Hematopoietic multipotent progenitor cell treated with erythropoietin and hydrocortisone succinate and interleukin-3 and kit ligand, for 15 days (in vitro differentiated cells): ENCODE measurements around the gene SBDS.
A peak's percentile ranks its signal among the peaks of the same experiment; 100 is the strongest.
"Not testable (repeated sequence)": the region's sequence is repeated elsewhere in the genome, so short reads cannot be mapped to it uniquely, and the experiment has no call there.

ENCODE experiments used
- DNase-seq: peaks from one replicate; pipeline ENCODE4 v3.0.0-alpha.2; 2015; ENCODE audit warnings: low spot score

SBDS gene

DNA sequence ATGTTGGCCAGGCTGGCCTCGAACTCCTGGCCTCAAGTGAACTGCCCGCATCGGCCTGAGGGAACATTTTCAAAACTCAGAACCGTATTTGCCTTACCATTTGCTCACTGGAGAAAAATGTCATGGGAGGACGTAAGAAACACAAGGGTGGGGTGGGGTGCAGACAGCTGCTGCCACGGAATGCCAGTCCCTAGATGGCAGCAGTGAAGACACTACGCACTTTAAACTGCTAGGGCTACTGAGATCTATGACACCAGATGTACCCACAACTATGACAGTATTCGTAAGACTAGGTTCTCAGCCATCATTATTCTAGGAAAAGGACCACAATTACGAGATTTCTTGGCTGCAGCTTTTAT, 716 bp downstream of the SBDS start:
- peak; percentile 68 for DNase-seq

DNA sequence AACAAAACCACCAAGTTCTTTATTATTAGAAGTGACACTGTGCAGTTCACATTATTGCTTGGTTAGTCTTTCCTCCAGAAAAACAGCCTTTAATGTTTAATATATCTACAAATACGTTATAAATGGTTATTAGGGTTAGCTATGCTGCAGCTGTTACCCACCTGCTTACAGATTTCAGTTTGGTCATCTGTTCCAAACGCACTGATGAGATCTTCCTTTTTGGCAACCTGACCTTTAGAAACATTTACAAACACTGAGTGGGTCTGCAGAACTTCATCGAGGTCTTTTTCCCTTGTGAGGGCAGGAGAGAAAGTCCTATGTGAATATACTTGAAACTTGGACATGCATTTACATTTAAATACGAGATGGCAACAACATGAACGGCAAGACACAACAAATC, 1.3 kb downstream of the SBDS start:
- DNase-seq = not testable (repeated sequence)

DNA sequence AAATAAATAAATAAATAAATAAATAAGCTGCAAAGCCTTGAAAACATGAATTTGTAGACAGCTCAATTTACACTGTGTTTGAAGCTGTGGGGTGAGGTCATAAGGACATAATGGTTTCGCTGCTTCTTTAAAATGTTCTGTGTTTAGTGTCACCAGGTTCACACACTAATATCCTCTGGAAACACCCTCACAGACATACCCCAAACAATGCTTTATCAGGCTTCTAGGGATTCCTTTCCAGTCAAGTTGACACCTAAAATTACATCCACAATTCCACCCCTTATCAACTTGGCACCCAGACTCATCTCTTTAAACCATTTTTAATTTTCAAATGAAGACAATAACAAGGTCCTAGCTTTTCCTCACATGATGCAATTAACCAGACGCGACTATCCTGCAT, 5.8 kb downstream of the SBDS start:
- DNase-seq = not testable (repeated sequence)

DNA sequence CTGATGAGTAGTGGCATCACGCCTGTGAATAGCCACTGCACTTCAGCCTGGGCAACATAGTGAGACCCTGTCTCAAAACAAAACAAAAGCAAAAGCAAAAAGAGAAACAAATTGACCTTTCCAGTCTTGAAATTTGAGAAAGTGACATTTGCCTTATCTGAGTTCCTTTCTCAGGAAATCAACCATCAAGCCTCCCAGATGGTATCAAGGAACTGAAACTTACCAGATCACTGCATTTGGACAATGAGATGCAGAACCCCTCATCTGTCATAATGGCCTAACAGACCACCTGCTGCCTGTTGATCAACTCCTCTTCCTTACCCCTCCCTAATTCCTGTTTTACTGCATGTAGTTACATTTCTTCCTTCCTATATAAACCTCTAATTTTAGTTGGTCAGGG, 15.1 kb downstream of the SBDS start:
- not testable (repeated sequence) for DNase-seq

DNA sequence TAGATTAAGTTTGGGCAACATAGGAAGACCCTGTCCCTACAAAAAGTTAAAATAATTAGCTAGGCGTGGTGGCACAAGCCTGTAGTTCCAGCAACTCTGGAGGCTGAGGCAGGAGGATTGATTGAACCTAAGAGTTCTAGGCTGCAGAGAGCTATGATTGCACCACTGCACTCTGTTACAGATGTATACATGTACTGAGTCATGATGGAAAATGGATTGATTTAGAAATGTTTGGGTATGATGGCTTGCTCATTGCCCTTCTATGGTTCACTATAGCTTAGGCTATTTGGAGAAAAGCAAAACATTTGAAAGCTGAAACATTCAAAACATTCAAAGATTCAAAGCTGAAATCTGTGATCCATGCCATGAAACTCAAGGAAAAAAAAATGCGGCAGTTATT, 16.4 kb downstream of the SBDS start:
- DNase-seq = not testable (repeated sequence)

DNA sequence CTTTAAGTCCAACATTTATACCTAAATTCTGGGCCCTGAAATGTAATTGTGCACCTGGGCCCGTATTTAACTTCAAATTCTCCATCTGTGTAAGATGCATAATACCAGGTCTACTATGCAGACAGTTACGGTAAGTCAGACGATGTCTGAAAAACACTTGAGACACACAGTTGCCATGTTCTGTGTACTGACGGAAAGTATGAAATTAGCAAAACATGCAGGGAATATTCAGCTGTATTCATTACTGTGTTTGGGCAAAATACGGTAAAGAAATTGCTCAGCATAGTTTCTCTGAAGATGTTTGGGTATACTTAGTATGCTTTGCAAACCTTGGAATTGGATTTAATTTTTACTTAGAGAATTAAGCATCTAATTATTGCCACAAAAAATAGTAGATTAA, 17.1 kb downstream of the SBDS start:
- DNase-seq = not testable (repeated sequence)

DNA sequence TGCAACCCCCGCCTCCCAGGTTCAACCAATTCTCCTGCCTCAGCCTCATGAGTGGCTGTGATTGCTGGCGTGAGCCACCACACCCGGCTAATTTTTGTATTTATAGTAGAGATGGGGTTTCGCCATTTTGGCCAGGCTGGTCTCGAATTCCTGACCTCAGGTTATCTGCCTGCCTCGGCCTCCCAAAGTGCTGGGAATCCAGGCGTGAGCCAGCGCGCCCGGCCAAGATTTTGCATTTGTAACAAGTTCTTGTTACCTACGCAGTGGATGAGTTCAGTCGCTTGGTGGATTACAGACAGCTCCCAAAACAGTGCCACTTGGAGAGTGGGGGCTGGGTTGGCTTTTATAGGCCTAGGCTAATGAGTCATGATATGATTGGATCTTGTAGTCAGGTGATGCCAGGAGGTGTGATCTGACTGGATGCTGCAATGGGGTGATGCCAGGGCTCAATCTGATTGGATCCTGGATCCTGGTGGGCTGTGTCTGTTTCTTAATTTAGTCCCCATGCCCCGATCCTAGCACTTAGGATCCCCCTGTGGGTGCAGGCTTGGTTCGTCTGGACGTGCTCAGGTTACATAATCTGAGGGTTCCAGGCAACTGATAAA, 20.3 kb downstream of the SBDS start:
- no peak for DNase-seq

DNA sequence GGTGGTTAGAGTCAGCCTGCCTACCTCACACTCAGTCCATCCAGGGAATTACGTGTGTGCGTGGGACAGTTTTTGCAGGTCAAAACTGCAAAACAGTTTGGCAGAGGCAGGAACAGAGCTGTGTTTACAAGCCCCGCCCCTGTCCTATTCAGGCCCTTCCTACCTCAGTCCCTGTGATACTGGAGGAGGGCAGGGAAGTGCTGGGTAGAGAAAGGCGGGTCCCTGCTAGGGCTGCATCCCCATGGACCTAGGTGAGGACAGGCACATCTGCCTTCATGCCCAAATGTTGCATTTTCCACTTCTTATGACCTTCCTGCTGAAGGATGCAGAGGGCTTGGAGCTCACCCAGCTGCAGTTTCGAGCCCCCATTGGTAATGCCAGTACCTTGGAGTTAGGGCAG, 25.1 kb downstream of the SBDS start:
- no peak for DNase-seq

DNA sequence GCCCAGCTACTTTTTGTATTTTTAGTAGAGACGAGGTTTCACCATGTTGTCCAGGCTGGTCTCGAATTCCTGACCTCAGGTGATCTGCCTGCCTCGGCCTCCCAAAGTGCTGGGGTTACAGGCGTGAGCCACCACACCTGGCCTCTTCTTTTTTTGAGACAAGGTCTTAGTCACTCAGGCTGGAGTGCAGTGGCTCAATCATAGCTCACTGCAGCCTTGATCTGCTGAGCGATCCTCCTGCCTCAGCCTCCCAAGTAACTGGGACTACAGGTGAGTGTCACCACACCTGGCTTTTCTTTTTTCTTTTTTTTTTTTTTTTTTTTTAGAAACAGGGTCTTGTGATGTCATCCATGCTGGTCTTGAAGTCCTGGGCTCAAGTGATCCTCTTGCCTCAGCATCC, 26.4 kb downstream of the SBDS start:
- DNase-seq = not testable (repeated sequence)

DNA sequence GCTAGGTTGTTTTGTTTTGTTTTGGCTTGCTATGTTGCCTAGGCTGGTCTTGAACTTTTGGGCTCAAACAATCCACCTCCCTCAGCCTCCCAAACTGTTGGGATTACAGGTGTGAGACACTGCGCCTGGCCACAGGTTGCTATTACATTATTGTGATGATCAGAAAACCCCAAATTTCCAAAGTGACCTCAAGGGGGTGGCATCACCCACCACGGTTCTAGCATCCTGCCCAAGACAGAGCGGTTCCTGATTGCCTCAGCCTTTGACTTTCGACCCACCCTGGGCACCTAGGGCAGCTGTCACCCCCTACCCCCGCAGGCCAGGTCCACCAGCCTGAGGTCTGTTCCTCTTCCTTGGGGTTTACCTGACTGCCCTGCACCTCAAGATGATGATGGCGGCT, 28.4 kb downstream of the SBDS start:
- DNase-seq = no peak

DNA sequence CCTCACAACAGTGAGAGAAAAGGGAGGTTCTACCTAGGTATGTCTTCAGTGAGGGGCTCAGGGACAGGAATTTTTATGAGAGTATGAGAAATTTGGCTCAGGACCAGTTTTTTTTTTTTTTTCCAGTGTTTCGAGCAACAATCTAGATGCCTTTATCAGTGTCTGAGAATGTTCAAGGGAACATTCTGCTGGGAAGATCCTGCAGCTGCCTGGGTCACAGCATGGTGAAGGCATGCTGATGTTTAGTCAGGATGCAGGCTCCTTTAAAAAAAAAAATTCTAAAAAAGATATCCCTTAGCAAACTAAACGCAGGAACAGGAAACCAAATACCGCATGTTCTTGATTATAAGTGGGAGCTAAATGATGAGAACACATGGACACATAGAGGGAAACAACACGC, 31.0 kb downstream of the SBDS start:
- no peak for DNase-seq

DNA sequence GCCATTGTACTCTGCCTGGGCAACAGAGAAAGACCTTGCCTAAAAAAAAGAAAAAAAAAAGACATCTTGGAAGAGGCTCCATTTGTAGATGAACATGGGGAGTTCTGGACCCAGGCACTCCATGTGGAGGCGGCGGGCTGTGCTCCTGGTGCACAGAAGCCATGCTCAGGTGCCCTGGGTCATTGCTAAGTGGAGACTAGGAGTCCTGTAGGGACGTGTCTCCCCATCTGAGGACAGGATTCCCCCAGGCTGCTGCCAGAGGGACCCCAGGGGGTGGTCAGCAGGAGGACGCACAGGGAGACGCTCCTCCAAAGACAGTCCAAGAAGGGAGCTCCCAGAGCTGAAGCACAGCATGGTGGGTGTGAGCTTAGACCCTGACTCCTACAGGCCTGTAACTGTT, 34.3 kb downstream of the SBDS start:
- DNase-seq = no peak

DNA sequence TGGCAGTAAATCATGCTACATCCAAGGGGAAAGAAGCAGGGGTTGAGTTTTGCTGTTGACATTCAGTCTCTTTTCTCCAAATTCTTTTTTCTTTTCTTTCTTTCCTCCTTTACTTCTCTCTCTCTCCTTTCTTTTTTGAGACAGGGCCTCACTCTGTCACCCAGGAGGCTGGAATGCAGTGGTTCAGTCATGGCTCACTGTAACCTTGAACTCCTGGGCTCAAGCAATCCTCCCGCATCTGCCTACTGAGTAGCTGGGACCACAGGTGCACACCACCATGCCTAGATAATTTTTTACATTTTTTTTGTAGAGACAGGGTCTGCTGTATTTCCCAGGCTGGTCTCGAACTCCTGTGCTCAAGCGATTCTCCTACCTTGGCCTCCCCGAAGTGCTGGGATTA, 35.2 kb downstream of the SBDS start:
- no peak for DNase-seq

DNA sequence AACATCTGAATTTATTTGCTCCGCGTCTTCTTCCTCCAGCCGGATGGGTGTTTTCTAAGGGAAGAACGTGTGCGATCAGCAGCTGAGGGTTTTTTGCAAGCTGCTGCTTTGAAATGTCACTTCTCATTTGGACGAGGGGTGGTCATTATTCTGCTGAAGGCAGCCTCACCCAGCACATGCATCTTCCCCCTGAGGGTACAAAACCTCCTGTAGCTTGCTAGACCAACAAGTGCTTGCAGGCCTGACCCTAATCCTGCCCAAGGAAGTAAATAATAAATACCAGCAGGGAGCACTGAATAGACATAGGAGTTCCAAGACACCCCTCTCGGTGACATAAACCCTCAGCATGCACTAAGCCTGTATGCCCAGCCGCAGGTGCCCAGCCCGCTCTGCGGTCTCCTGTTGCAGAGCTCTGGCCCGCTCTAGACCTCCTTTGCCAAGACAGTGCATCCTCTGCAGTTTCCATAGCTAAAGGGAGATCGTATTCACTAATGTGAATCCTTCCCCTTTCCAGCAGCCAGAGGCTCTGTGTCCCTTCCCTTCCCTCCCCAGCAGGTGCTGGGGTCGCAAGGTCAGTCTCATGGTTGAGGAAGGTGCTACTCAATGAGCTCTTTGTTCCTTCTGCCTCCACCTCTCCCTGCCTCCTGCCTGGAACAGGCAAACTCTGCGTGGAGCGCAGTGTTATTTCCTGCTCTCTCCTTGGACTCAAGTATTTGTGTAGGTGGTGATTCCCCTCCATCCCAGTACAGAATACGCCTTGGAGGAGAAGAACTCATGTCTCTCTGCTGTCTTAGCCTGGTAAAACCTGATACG, 36.6 kb downstream of the SBDS start:
- no peak for DNase-seq

DNA sequence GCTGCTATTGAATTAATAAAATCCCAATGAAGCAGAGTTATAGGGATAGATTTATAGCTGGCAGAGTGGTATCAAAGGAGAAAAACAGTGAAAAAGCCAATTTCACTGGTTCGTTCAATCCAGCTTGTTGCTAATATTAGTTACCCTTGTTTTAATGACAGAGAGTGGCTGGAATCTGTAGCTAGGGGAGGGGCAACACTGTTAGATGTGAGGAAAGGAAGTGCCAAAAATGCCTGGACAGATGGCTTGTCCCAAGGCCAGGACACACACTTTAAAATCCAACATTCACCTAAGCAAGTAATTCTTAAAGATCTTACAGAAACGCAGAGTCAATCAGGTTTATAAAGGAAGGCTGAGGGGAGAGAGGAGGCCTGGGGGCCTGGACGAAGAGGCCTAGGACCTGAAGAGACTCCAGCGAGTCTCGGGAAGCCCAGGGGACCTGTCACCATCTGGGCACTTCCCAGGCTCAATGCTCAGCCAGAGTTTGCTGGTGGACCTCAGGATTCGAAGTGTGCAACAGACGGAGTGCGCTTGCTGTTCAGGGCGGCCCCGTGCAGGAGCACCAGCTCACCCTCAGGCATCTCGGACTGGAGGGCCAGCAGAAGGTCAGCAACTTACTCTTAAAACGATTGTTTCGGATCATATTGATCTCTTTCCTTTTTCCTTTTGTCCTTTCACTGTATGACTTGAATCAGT, 37.6 kb downstream of the SBDS start:
- no peak for DNase-seq

DNA sequence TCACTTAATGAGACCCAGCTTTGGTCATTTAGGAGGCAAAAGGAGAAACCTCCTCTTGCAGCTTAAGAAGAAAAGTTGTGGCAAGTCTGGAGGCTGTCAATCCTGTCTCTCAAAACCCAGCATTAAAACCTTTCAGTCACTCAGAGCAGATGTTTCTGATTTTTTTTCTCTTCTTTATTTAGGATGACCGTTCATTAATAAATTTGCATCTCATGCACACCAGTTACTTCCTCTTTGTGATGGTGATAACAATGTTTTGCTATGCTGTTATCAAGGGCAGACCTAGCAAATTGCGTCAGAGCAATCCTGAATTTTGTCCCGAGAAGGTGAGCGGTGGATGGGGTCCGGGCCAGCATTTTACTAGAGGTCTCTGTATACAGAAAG, 42.4 kb downstream of the SBDS start:
- DNase-seq = no peak

DNA sequence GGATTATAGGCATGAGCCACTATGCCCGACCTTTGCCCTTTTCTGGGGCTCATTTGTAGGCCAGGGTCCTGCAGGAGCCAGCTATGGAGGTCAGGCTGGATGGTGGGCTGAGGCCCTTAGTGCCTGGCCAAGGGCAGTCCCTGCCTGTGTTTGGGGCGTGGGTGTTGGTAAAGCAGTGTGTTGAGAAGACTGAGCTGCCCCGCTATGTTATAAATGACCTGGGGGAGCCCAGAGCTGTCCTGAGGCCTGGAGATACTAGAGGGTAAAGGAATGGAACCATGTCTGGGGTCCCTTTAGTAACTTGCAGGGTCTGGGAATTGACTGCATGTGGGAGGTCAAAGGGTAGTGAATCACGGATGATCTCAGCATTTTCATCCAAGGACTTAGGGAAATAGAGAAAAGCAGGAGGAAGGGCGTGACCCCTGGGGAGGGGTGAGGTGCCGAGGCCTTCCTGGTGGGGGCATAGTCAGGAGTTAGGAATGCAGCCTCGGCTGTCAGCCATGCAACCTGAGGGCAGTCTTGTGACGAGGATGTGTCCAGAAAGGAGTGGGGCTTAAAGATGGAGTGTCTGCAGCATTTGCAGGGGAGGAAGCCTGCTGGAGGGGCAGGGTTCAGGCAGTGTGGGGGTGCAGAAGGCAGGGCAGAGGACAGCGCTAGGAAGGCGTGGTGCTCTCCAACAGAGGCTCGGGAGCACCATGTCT, 42.9 kb downstream of the SBDS start:
- no peak for DNase-seq

DNA sequence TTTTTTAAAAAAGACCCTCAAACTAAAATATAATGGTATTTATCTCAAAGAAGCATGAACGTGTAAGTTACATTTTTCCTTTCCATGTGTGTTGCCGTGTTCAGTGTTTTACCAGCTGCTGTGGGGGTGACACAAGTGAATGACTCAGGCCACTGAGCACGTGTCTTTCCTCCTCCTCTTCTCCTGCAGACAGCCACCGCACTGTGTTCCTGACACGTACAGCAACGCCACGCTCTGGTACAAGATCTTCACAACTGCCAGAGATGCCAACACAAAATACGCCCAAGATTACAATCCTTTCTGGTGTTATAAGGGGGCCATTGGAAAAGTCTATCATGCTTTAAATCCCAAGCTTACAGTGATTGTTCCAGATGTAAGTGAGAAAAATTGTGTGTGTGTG, 44.6 kb downstream of the SBDS start:
- DNase-seq = no peak

DNA sequence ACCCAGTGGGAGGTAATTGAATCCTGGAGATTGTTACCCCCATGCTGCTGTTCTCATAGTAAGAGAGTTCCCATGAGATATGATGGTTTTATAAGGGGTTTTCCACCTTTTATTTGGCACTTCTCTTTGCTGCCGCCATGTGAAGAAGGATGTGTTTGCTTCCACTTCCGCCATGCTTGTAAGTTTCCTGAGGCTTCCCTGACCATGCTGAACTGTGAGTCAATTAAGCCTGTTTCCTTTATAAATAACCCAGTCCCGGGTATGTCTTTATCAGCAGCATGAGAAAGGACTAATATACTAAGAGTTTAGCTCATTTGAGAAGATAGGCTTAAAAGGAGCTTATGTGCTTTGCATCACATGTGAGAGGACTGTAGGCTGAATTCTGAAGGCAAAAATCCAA, 45.1 kb downstream of the SBDS start:
- no peak for DNase-seq

DNA sequence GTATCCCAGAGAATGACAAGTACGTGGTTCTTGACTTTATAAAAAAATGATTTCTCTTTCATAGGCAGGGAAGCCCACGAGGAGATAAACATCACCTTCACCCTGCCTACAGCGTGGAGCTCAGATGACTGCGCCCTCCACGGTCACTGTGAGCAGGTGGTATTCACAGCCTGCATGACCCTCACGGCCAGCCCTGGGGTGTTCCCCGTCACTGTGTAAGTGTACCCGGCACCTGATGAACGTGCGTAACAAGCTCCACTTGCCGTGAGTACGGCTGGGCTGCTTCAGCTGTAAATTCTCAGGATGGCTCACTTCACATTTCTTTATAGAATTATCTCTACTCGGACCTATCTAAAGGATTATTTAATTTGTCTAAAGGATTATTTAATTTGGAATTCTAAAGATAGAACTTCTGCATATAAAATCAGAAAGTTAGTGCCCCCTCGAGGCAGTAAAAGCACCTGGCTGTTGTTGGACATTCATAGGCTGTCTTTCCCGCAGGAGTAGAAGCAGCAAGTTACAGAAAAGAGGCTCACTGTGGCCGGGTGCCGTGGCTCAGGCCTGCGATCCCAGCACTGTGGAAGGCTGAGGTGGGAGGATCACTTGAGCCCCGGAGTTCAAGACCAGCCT, 46.8 kb downstream of the SBDS start:
- DNase-seq = no peak

DNA sequence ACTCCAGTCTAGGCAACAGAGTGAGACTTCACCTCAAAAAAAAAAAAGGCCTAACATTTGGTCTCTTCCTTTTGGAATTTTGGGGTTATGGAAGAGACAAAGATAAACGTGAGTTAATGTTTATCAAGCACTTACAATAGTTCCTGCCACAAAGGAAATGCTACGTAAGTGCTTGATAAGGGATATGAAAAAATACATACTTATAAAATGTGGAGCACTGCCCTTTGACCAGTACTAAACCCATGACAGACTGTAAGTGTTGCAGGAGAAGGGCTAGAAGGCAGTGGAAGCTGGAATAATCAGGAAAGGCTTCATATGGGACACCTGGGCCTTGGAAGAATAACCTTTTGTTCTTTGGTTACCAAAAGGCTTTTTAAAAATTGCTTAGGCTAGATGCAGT, 48.8 kb downstream of the SBDS start:
- DNase-seq = no peak

DNA sequence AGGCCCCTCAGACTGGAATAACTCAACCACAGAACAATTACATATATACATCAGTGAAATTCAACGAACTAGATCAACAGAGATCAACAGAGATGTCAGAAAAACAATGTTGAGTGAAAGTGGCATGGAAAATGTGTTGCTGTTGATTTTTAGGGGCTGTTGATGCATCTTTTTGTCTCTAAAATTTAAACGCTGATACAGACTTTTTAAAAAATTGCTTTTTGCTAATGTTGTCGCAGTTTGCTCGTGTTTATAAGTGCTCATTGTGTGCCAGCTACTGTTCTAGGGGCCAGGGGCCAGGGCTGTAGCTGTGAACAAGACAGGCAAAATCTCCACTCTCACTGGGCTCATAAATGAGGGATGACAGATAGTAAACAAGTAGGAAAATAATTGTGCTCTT, 56.1 kb downstream of the SBDS start:
- no peak for DNase-seq
